HG03575 (cell line): ENCODE measurements around the gene L3MBTL4.
"Not testable (repeated sequence)": the region's sequence is repeated elsewhere in the genome, so short reads cannot be mapped to it uniquely, and the experiment has no call there.

Experiments
- ATAC-seq: cut with Tn5 transposase; IDR thresholded peaks from one replicate; pipeline ENCODE4 v1.9.1; 2021; ENCODE audit not compliant: unreplicated experiment, insufficient number of reproducible peaks, low FRiP score; ENCODE audit errors: extremely low read depth

The L3MBTL4 gene

GRCh38 chr18:6219116-6219717 is 195.5 kb downstream of the L3MBTL4 start:
- ATAC-seq = no peak

GRCh38 chr18:6215888-6216287 is 198.8 kb downstream of the L3MBTL4 start:
- ATAC-seq = no peak

- ATAC-seq = no peak
These were observed 203.6 kb downstream of the L3MBTL4 start for GRCh38 chr18:6211174-6211504.

GRCh38 chr18:6210349-6211173 is 204.2 kb downstream of the L3MBTL4 start:
- no peak for ATAC-seq

- no peak for ATAC-seq
These were observed 206.8 kb downstream of the L3MBTL4 start for GRCh38 chr18:6207941-6208340.

GRCh38 chr18:6207116-6207515 is 207.6 kb downstream of the L3MBTL4 start:
- ATAC-seq = no peak

- ATAC-seq = no peak
These were observed 209.0 kb downstream of the L3MBTL4 start for GRCh38 chr18:6205706-6206105.

- ATAC-seq = no peak
These were observed 210.2 kb downstream of the L3MBTL4 start for GRCh38 chr18:6204476-6204875.

- no peak for ATAC-seq
These were observed 210.9 kb downstream of the L3MBTL4 start for GRCh38 chr18:6203791-6204190.

- no peak for ATAC-seq
These were observed 211.8 kb downstream of the L3MBTL4 start for GRCh38 chr18:6202861-6203260.

GRCh38 chr18:6200204-6200774 is 214.4 kb downstream of the L3MBTL4 start:
- no peak for ATAC-seq

- no peak for ATAC-seq
These were observed 214.9 kb downstream of the L3MBTL4 start for GRCh38 chr18:6199777-6200176.

GRCh38 chr18:6198585-6198984 is 216.1 kb downstream of the L3MBTL4 start:
- no peak for ATAC-seq

- ATAC-seq = no peak
These were observed 220.1 kb downstream of the L3MBTL4 start for GRCh38 chr18:6194640-6195039.

- not testable (repeated sequence) for ATAC-seq
These were observed 228.9 kb downstream of the L3MBTL4 start for GRCh38 chr18:6185782-6186181.

- no peak for ATAC-seq
These were observed 239.5 kb downstream of the L3MBTL4 start for GRCh38 chr18:6174983-6175745.

GRCh38 chr18:6170604-6171003 is 244.1 kb downstream of the L3MBTL4 start:
- no peak for ATAC-seq

GRCh38 chr18:6161549-6161948 is 253.2 kb downstream of the L3MBTL4 start:
- no peak for ATAC-seq

GRCh38 chr18:6159426-6159825 is 255.3 kb downstream of the L3MBTL4 start:
- no peak for ATAC-seq

GRCh38 chr18:6158958-6159357 is 255.8 kb downstream of the L3MBTL4 start:
- no peak for ATAC-seq
